Activated CD4-positive, alpha-beta T cell treated with anti-CD3 and anti-CD28 coated beads, Interleukin-2, amount 50 U/mL, for 4 hours (primary cell): ENCODE results near the gene NAP1L1.
A peak's percentile ranks its signal among the peaks of the same experiment; 100 is the strongest.
"Not testable (repeated sequence)": the region's sequence is repeated elsewhere in the genome, so short reads cannot be mapped to it uniquely, and the experiment has no call there.

Experiments
- DNase-seq, 2 experiments: peaks; one replicate each; pipeline ENCODE4 v3.0.0-alpha.2; 2020

Gene NAP1L1

DNA sequence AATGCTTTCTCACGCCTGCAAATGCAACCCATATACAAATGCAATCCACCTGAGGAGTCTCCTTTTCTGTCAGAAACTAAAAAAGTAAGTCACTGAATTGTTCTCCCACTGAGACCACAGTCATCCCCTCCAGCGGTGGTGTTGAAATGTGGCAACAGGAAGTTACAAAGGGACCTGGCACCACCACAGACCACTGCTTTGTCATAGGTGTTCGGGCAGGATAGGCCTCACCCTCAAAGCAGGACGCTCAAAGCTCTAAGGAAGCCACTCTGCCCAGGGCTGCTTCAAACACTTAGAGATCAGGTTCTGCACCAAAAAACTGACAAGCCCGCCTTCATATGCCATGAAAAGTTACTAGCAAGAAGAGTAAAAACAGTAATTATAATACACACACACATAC, 64.2 kb downstream of the NAP1L1 start:
- peak; percentile 37 to 53 for DNase-seq

GRCh38 chr12:76018672-76019071, 65.8 kb downstream of the NAP1L1 start:
- no peak for DNase-seq

- no peak for DNase-seq
Observed at GRCh38 chr12:76018111-76018510, 66.4 kb downstream of the NAP1L1 start.

- DNase-seq, result no peak
Observed at GRCh38 chr12:76014007-76014406, 70.5 kb downstream of the NAP1L1 start.

DNA sequence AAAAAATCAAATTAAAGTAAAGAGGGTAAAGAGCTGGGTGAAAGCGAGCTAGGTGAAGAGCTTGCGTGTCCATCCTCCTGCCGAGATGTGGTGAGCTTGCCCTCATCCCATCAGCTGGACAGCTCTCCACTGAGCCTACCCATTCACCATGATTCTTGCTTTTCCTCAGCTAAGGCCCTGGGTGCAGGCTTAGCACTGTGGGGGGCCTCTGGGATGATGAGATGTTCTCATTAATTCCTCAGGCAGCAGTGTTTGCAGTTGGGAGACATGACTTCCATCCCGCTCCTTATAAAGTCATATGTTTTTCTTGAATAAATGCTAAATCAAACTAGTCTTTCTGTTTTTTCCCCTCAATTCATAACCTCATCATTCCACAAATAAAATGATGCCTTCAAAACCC, 70.9 kb downstream of the NAP1L1 start:
- DNase-seq, result no peak

- no peak for DNase-seq
Observed at GRCh38 chr12:76012644-76013043, 71.8 kb downstream of the NAP1L1 start.

GRCh38 chr12:76010732-76011458, 73.6 kb downstream of the NAP1L1 start:
- DNase-seq, result no peak

DNA sequence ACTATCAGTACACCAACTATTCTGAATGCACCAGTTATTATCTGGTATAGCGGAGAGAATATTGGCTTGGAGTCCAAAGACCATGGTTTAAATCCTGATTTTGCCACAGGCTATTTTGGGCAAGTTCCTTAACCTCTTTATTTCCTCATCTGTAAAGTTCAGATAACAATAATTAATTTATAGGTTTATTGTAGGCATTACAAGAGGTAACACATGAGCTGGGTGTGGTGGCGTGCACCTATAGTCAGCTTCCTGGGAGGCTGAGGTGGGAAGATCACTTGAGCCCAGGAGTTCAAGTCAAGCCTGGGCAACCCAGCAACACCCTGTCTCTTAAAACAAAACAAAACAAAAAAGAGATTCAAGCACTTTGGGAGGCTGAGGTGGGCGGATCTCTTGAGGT, 76.1 kb downstream of the NAP1L1 start:
- no peak for DNase-seq

GRCh38 chr12:76007640-76008039, 76.8 kb downstream of the NAP1L1 start:
- no peak for DNase-seq

DNA sequence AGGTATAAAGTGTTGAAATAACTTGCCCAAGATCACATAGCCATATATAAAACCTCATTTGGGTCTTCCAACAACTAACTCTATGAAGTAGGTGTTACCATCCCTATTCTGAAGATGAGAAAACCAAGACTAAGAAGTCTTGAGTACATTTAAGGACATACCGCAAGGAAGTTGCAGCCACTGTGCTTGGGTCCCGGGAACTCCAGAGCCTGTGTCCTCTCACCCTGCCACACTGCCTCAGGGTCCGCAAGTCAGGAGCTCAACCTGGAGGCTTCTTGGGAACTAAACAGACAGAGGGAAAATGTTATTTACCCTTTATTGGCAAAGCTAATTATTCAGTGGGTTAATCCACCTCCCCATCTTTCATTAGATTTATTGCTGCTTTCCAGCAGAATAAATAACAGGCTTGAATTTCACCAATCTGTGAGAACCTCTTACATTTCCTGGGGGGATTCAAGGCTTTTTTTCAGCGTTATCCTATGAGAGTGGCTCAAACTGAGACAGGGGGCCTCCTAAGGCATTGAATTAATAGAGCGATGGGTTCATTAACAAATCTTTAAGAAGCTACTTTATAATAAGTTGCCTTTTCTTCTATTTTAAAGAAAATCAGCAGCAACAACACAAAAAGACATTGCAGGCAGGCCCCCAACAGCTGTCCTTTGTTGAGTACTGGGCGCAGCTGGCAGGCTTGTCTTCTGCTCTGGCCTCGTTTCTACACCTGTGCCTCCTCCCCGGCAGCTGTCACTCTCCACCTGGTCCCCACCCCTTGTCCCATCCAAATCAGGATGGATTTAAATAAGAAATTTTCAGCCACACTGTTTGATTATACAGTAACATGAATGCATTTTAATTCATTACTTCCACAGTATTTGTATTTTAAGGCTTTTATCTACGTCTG, 78.2 kb downstream of the NAP1L1 start:
- DNase-seq, result no peak

DNA sequence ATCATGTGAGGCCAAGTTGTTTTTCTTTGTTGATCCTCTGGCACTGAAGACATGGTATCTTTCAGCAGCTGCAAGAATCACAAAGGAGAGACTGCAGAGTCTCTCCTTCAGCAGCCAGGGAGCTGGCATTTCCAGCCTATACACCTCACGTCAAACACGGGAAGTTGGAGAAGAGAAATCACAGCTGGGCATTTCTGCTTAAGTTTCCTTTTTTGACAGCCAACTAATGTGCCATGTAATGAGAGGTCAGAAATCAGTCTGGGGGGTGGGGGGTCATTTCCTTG, 81.2 kb downstream of the NAP1L1 start:
- no peak for DNase-seq

DNA sequence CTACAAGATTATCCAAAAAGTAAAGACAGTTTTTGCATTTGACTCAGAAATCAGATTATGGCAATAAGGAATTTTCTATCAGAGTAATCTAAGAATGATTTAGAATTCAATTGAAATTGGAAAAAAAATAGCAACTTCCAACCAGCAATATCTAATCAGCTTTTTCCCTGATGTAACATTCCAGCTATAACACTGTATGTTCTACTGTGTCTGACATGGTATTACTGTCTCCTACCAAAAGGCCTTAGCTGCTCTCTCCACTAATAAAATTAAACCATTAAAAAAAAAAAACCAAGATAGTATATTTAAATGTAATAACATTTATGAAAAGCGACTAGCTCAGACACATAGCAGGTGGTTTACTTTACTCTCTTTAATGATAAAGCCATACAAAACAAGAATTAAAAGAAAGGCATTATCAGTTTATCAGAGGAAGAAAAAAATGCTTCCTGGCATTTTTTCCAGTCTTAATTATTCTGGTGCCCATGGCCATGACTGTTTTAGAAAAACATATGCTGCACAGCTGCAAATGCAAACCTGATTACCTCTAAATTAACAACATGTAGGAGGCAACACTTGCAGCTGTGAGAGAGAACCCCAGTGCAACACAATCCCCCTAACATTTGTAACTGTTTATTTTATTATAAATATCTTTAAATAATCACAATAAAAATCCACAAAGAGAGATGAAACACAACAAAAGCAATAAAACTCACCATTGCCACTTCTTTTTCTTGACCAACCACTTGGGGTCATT, 81.7 kb downstream of the NAP1L1 start:
- no peak for DNase-seq

DNA sequence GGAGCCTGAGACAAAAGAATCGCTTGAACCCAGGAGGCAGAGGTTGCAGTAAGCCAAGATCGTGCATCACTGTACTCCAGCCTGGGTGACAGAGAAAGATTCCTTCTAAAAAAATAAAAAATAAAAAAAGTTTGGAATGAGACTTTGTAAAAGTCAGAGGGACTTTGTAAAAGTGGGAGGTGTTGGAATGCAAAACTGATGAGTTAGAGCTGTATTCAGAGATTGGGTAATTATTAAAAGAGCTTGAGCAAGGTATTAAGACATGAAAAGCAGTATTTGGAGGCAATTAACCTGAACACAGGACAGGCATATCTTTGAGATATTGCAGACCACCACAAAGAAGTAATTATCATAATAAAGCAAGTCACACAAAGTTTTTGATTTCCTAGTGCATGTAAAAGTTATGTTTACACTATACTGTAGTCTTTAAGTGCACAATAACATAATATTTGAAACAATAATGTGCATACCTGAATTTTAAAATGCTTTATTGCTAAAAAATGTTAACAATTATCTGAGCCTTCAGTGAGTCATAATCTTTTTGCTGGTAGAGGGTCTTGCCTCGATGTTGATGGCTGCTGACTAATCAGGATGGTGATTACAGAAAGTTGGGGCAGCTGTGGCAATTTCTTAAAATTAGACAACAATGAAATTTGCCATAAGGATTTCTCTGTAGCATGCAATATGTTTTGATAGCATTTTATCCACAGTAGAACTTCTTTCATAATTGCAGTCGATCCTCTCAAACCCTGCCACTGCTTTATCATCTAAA, 86.0 kb downstream of the NAP1L1 start:
- no peak for DNase-seq

DNA sequence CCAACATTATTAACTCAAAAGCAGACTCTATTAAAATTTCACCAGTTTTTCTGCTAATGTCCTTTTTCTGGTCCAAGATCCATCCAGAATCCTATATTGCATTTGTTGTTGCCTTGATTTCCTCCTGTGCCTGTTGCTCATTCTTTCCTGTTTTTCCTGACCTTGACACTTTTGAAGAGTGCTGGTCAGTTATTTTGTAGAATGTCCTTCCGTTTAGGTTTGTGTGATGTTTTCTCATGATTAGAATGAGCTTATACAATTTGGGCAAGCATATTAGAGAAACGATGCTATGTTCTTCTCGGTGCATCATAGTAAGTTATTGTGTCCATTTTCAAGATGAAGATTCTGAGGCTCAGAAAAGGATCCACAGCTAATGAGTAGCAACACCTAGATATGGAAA, 86.8 kb downstream of the NAP1L1 start:
- no peak for DNase-seq

DNA sequence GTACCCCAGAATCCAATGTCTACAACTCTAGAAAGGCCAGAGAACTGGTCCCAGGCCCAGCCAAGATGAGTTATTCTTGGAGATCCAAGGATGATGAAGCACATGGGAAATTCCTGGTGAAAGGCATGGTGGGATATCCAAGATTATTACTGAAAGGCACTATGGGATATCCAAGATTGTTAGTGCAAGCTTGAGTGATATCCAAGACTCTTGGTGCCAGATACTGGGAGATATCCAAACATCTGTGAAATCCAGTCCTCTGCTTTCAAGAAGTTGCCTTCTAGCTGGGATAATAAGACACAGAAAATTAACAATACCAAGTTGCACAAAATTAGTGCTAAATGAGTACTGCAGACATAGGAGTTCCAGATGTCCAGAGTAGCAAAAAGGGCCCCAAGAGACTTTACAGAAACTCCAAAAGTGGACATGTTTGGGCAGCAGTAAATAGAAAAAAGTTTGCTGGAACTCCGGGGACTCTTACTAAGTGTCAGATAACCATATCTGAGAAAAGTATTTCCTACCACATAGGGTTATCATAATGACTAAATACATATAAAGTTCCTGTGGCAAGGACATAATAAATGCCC, 87.5 kb downstream of the NAP1L1 start:
- DNase-seq, result no peak

GRCh38 chr12:75995691-75996090, 88.8 kb downstream of the NAP1L1 start:
- no peak for DNase-seq

- no peak for DNase-seq
Observed at GRCh38 chr12:75994069-75994740, 90.3 kb downstream of the NAP1L1 start.

- no peak for DNase-seq
Observed at GRCh38 chr12:75991753-75992152, 92.7 kb downstream of the NAP1L1 start.

GRCh38 chr12:75990189-75990912, 94.1 kb downstream of the NAP1L1 start:
- no peak for DNase-seq

DNA sequence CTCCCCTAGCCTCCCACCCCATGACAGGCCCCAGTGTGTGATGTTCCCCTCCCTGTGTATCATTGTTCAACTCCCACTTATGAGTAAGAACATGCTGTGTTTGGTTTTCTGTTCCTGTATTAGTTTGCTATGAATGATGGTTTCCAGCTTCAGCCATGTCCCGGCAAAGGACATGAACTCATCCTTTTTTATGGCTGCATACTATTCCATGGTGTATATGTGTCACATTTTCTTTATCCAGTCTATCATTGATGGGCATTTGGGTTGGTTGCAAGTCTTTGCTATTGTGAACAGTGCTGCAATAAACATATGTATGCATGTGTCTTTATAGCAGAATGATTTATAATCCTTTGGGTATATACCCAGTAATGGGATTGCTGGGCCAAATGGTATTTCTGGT, 96.8 kb downstream of the NAP1L1 start:
- not testable (repeated sequence) for DNase-seq
